Mesenchymal stem cell (in vitro differentiated cells and primary cell): ENCODE measurements around the gene KRT20.

ENCODE experiments used
- DNase-seq: peaks from one replicate; pipeline ENCODE4 v3.0.0-alpha.2; 2013
- H2AFZ ChIP-seq: one replicate; pipeline ENCODE4 v1.6.1; 2013; ENCODE audit warnings: low read depth, mild to moderate bottlenecking, control low read depth, inconsistent platforms, low read length, moderate library complexity
- H2AK5ac ChIP-seq: 2 replicates; pipeline ENCODE4 v1.6.1; 2013; ENCODE audit warnings: low read length, moderate library complexity, mild to moderate bottlenecking, inconsistent platforms; ENCODE audit not compliant: severe bottlenecking
- H2BK120ac ChIP-seq: one replicate; pipeline ENCODE4 v1.6.1; 2013; ENCODE audit warnings: low read depth, mild to moderate bottlenecking, inconsistent platforms, low read length, moderate library complexity
- H2BK12ac ChIP-seq, 2 experiments: one replicate each; pipeline ENCODE4 v1.6.1; 2013; ENCODE audit warnings: inconsistent platforms in 2 of 2, low read length in 2 of 2, mild to moderate bottlenecking in 2 of 2, moderate library complexity in 2 of 2, control low read depth in 1 of 2
- H2BK15ac ChIP-seq: one replicate; pipeline ENCODE4 v1.6.1; 2013; ENCODE audit warnings: mild to moderate bottlenecking, low read depth, inconsistent platforms; ENCODE audit not compliant: poor library complexity, severe bottlenecking
- H2BK5ac ChIP-seq: 2 replicates; pipeline ENCODE4 v1.6.1; 2013; ENCODE audit warnings: low read depth, mild to moderate bottlenecking, low read length, control low read depth, inconsistent platforms; ENCODE audit not compliant: poor library complexity, severe bottlenecking
- H3K14ac ChIP-seq, 2 experiments: one replicate each; pipeline ENCODE4 v1.6.1; 2013; ENCODE audit warnings: inconsistent platforms in 2 of 2, low read length in 2 of 2, control low read depth in 1 of 2, mild to moderate bottlenecking in 1 of 2, moderate library complexity in 1 of 2
- H3K18ac ChIP-seq, 2 experiments: one replicate each; pipeline ENCODE4 v1.6.1; 2013; ENCODE audit warnings: inconsistent platforms in 2 of 2, low read length in 2 of 2, control low read depth in 1 of 2, low read depth in 1 of 2, mild to moderate bottlenecking in 1 of 2
- H3K23ac ChIP-seq, 2 experiments: one replicate each; pipeline ENCODE4 v1.6.1; 2013; ENCODE audit warnings: inconsistent platforms in 2 of 2, low read length in 2 of 2, mild to moderate bottlenecking in 2 of 2, moderate library complexity in 2 of 2, control low read depth in 1 of 2
- H3K27ac ChIP-seq: 2 replicates; pipeline ENCODE4 v1.5.1; 2013; ENCODE audit warnings: mild to moderate bottlenecking, moderate library complexity, low read length, control low read depth, inconsistent platforms; ENCODE audit not compliant: poor library complexity, severe bottlenecking
- H3K27me3 ChIP-seq, 2 experiments: 2 replicates each; pipeline versions ENCODE4 v1.6.1 to v1.7.0; 2013; ENCODE audit warnings: low read length in 2 of 2, mild to moderate bottlenecking in 2 of 2, moderate library complexity in 2 of 2, control low read depth in 1 of 2, inconsistent platforms in 1 of 2; ENCODE audit not compliant: control insufficient read depth in 1 of 2, insufficient read depth in 1 of 2
- H3K36me3 ChIP-seq, 2 experiments: 2 replicates each; pipeline versions ENCODE4 v1.6.1 to v1.7.0; 2013; ENCODE audit warnings: low read length in 2 of 2, control low read depth in 1 of 2, inconsistent platforms in 1 of 2, low read depth in 1 of 2, mild to moderate bottlenecking in 1 of 2; ENCODE audit not compliant: insufficient read depth in 2 of 2, control insufficient read depth in 1 of 2
- H3K4ac ChIP-seq, 2 experiments: one replicate each; pipeline ENCODE4 v1.6.1; 2013; ENCODE audit warnings: inconsistent platforms in 2 of 2, low read length in 2 of 2, mild to moderate bottlenecking in 2 of 2, moderate library complexity in 2 of 2, control low read depth in 1 of 2, low read depth in 1 of 2
- H3K4me1 ChIP-seq: 2 replicates; pipeline ENCODE4 v1.6.1; 2013; ENCODE audit warnings: low read depth, low read length, control low read depth; ENCODE audit not compliant: control insufficient read depth, insufficient read depth
- H3K4me2 ChIP-seq: 2 replicates; pipeline ENCODE4 v1.6.1; 2013; ENCODE audit warnings: low read length, mild to moderate bottlenecking, inconsistent platforms; ENCODE audit not compliant: poor library complexity, severe bottlenecking
- H3K4me3 ChIP-seq, 2 experiments: 2 replicates each; pipeline versions ENCODE4 v1.5.1 to v1.7.0; 2013; ENCODE audit warnings: low read length in 2 of 2, mild to moderate bottlenecking in 2 of 2, control low read depth in 1 of 2, low read depth in 1 of 2; ENCODE audit not compliant: insufficient read depth in 1 of 2
- H3K79me1 ChIP-seq: replicated peaks from 2 replicates; pipeline ENCODE4 v1.6.1; 2013; ENCODE audit warnings: mild to moderate bottlenecking, control low read depth, low read length, inconsistent platforms; ENCODE audit not compliant: poor library complexity, severe bottlenecking
- H3K9ac ChIP-seq: 2 replicates; pipeline ENCODE4 v1.7.0; 2013; ENCODE audit warnings: mild to moderate bottlenecking, low read length, moderate library complexity
- H3K9me3 ChIP-seq: 2 replicates; pipeline ENCODE4 v1.7.0; 2013; ENCODE audit warnings: mild to moderate bottlenecking, low read length; ENCODE audit not compliant: control insufficient read depth
- H4K8ac ChIP-seq: one replicate; pipeline ENCODE4 v1.6.1; 2013; ENCODE audit warnings: inconsistent platforms, mild to moderate bottlenecking, low read length, moderate library complexity
- H4K91ac ChIP-seq: one replicate; pipeline ENCODE4 v1.6.1; 2013; ENCODE audit warnings: mild to moderate bottlenecking, low read length, inconsistent platforms
- WGBS: methylation state at CpG from one replicate; pipeline ENCODE4 v1.1.7; 2013; ENCODE audit warnings: mixed read lengths; 5-methylcytosine and 5-hydroxymethylcytosine counted together

The KRT20 gene

DNA sequence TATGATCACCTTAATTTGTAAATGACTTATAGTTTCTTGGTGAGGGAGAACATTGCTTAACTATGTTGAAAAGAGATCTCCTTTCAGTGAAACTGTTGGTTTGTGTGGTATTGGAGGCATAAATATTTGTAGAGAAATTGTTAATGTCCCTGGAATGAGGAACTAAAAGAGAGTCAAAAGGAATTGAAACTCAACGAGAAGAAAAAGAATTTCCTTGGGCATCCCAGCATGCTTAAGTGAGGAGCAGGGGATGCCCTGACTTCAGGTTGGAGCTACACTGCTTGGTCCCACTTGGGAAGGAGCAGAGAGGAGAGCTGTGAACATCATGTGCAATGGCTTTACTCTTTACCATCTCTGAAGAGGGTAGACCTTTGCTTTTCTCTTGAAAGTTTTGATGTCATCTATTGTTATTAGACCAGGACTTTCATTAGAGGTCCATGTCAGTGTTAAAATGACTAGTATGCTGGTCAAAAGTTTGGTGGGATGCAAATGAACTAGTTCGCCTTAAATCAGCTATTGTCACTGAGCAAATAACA is 30.7 kb upstream of the KRT20 start:
- no peak overlapping the region for H2BK15ac ChIP-seq
- DNase-seq = peak; percentile 74
- H2BK120ac ChIP-seq = no peak overlapping the region
- H3K23ac ChIP-seq = no peak overlapping the region
- peaks cover 6% of the 10 kb centered on the region for H3K4me1 ChIP-seq
- no peak overlapping the region for H3K14ac ChIP-seq
- peak overlapping the region in 1 of 2 experiments; percentile 57 for H3K18ac ChIP-seq
- no peak overlapping the region for H3K4me3 ChIP-seq
- no peaks in the 10 kb centered on the region for H3K79me1 ChIP-seq
- H3K9me3 ChIP-seq = no peaks in the 10 kb centered on the region
- 61% methylated on average over 2 of the region's 2 CpGs for whole genome bisulfite sequencing
- no peak overlapping the region for H3K4ac ChIP-seq
- peak overlapping the region; percentile 21 for H2BK5ac ChIP-seq
- no peak overlapping the region for H3K4me2 ChIP-seq
- peak overlapping the region; percentile 83 for H3K9ac ChIP-seq
- peak overlapping the region in 1 of 2 experiments; percentile 21 for H2BK12ac ChIP-seq
- no peak overlapping the region for H2AFZ ChIP-seq
- no peaks in the 10 kb centered on the region for H3K27me3 ChIP-seq
- no peak overlapping the region for H4K91ac ChIP-seq
- peak overlapping the region; percentile 97 for H2AK5ac ChIP-seq
- H3K36me3 ChIP-seq = no peaks in the 10 kb centered on the region
- H3K27ac ChIP-seq = peak overlapping the region; percentile 91
- peak overlapping the region; percentile 66 for H4K8ac ChIP-seq

GRCh38 chr17:40915199-40915661 is 30.2 kb upstream of the KRT20 start:
- WGBS = no CpG with 5 or more reads among the region's 3 CpGs

DNA sequence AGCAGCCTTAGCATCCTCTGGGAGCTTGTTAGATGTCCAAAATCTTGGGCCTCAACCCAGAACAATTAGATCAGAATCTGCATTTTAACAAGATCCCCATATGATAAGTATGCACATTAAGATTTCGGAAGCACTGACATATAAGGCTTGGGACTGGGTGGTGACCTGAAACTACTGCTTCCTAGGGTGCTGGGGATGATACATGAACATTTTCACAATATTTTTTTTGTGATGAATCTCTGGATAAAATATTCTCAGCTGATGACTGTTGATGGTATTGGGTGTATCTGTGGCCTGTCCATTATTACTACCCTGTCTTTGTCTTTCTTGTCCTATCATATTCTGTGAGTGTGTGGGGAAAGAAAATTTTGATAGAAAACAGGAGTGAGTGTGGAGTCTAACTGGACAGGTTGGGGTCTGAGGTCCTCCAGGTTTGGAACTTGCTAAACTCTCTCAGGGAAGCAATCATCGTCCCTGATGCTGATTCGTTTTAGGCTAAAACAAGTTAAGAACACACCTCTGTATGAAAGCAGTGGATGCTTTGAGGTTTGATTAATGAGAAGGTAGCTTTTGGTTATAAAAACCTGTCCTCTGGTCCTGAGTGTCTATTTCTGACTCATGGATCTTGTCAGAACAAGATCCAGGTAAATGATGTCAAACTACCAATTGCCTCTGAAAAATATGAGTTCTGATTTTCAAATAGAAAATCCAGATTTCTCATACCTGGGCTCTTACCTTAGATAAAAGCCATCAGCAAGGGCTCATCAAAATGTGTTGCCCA is 29.2 kb upstream of the KRT20 start:
- Histone ChIP-seq H3K4me3 (no peak overlapping the region), H2AK5ac (peak overlapping the region; percentile 85), H3K79me1 (no peaks in the 10 kb centered on the region), H2BK15ac (no peak overlapping the region), H3K18ac (no peak overlapping the region), H2BK12ac (no peak overlapping the region), H3K4ac (no peak overlapping the region), H3K23ac (no peak overlapping the region), H2BK120ac (no peak overlapping the region), H4K91ac (no peak overlapping the region), H3K4me1 (peaks cover 7% of the 10 kb centered on the region), H3K27ac (peak overlapping the region; percentile 87), H4K8ac (no peak overlapping the region), H3K4me2 (no peak overlapping the region), H3K9ac (peak overlapping the region; percentile 83), H3K27me3 (no peaks in the 10 kb centered on the region), H3K14ac (no peak overlapping the region), H3K9me3 (no peaks in the 10 kb centered on the region), H3K36me3 (no peaks in the 10 kb centered on the region), H2BK5ac (no peak overlapping the region), H2AFZ (no peak overlapping the region)
- 96% methylated on average over 3 of the region's 3 CpGs for WGBS
- no peak for DNase-seq

More at GRCh38 chr17:40915199-40915661, 30.2 kb upstream of the KRT20 start:
- Histone ChIP-seq H3K79me1 (no peaks in the 10 kb centered on the region), H3K27me3 (no peaks in the 10 kb centered on the region), H3K27ac (peak overlapping the region; percentile 87), H2BK120ac (no peak overlapping the region), H2AFZ (no peak overlapping the region), H3K18ac (no peak overlapping the region), H3K4me3 (no peak overlapping the region), H4K91ac (no peak overlapping the region), H3K9me3 (no peaks in the 10 kb centered on the region), H2AK5ac (no peak overlapping the region), H3K4me1 (peaks cover 6% of the 10 kb centered on the region), H3K4me2 (no peak overlapping the region), H2BK5ac (no peak overlapping the region), H3K23ac (no peak overlapping the region), H2BK12ac (no peak overlapping the region), H3K36me3 (no peaks in the 10 kb centered on the region), H4K8ac (no peak overlapping the region), H2BK15ac (no peak overlapping the region), H3K4ac (no peak overlapping the region), H3K9ac (peak overlapping the region; percentile 83), H3K14ac (no peak overlapping the region)
- DNase-seq = peak; percentile 96

GRCh38 chr17:40912486-40913210 is 27.6 kb upstream of the KRT20 start:
- Histone ChIP-seq H2BK120ac (no peak overlapping the region), H3K27ac (no peak overlapping the region), H2AK5ac (peak overlapping the region; percentile 57), H3K4ac (no peak overlapping the region), H3K4me1 (peaks cover 7% of the 10 kb centered on the region), H3K4me3 (no peak overlapping the region), H3K9me3 (no peaks in the 10 kb centered on the region), H3K14ac (no peak overlapping the region), H3K79me1 (no peaks in the 10 kb centered on the region), H2BK12ac (no peak overlapping the region), H3K4me2 (no peak overlapping the region), H2BK5ac (no peak overlapping the region), H3K23ac (no peak overlapping the region), H3K18ac (no peak overlapping the region), H3K27me3 (no peaks in the 10 kb centered on the region), H3K36me3 (no peaks in the 10 kb centered on the region), H3K9ac (no peak overlapping the region), H2AFZ (no peak overlapping the region), H2BK15ac (peak overlapping the region; percentile 44), H4K91ac (no peak overlapping the region), H4K8ac (no peak overlapping the region)
- WGBS = 95% methylated on average over 12 of the region's 13 CpGs
- no peak for DNase-seq
